ENCODE measurements around the gene MCRIP2. TPM values are rescaled to one million over a fixed set of nuclear protein-coding genes. Genes with fewer than 3 reads are reported as not detected.

Gene MCRIP2
- total and polyA plus RNA-seq, 2 of the 8 experiments (the other 6 are each of a cell fraction or from before 2014, with no cell fraction given): 45.4 to 75.5 TPM

GRCh38 chr16:686459-687260 lies 45.0 kb downstream of the MCRIP2 start:
- H4K5ac ChIP-seq (ENCODE audit: insufficient read length, low read depth, low read length): no peak overlapping the region
- H4K8ac ChIP-seq (ENCODE audit: extremely low read depth, insufficient read depth, low read length): no peak overlapping the region; the same call in 1 of the 2 replicates
- TF ChIP-seq E2F6 (IDR thresholded peaks at IDR 0.05): no peak
- H3K79me2 ChIP-seq (ENCODE audit: control insufficient read depth in 1 of 2, insufficient read depth in 2 of 2, low read length in 2 of 2): peaks cover 0 to 4% of the 10 kb centered on the region in 2 experiments; a peak in 1 of 4 replicates
- H3K14ac ChIP-seq (ENCODE audit: insufficient read length): no peak overlapping the region
- H2AFZ ChIP-seq (ENCODE audit: low read length): no peak overlapping the region
- no peak overlapping the region for H3K23ac ChIP-seq (ENCODE audit: insufficient read length)
- H3K4me3 ChIP-seq (ENCODE audit: extremely low read depth in 1 of 4, insufficient read depth in 2 of 4, low read depth in 3 of 4, low read length in 4 of 4): no peak overlapping the region
- no peak overlapping the region for H2BK20ac ChIP-seq (ENCODE audit: low read length)
- DNase-seq (ENCODE audit: low read depth in 1 of 2, low spot score in 2 of 2) (no peak), FAIRE-seq (no peak)
- no peak overlapping the region for H3K27ac ChIP-seq (ENCODE audit: low read depth, low read length)
- no peak overlapping the region for H2BK120ac ChIP-seq (replicated peaks; ENCODE audit: low read depth, low read length)
- ChIA-PET POLR2A (ENCODE audit: partially characterized antibody) (interaction anchor here (0.8 to 2.5 kb wide), 12 partner anchors 9 to 98 kb away, joined by 3 to 6 read pairs (median 4); partner anchors contain the start of genes RHBDL1 and RHOT2), CTCF (ENCODE audit: partially characterized antibody) (interaction anchor here (0.6 to 6.0 kb wide), 20 partner anchors 9 to 316 kb away, joined by 3 to 75 read pairs (median 3); partner anchors contain the start of genes FBXL16, RHBDL1, RHOT2 and WDR90)
- H3K18ac ChIP-seq (ENCODE audit: extremely low read depth, low read length): no peak overlapping the region
- H3K4me1 ChIP-seq (replicated peaks in 1 of 4; ENCODE audit: control insufficient read depth in 3 of 4, insufficient read depth in 4 of 4, low read length in 3 of 4): peaks cover 0 to 15% (median 10%) of the 10 kb centered on the region in 4 experiments; a peak in 5 of 7 replicates
- no peaks in the 10 kb centered on the region for H3K9me3 ChIP-seq (ENCODE audit: insufficient read depth in 2 of 2, low read depth in 1 of 2, low read length in 1 of 2)
- no peak overlapping the region for H2BK12ac ChIP-seq (ENCODE audit: low read depth, low read length)
- H3K56ac ChIP-seq (replicated peaks; ENCODE audit: insufficient read length, low read depth, low read length): no peak overlapping the region
- H3K9ac ChIP-seq (replicated peaks in 1 of 4; ENCODE audit: extremely low read depth in 1 of 4, low read depth in 3 of 4, low read length in 3 of 4): no peak overlapping the region
- H3K79me1 ChIP-seq (ENCODE audit: low read depth, low read length): peaks cover 4% of the 10 kb centered on the region
- H3K4me2 ChIP-seq (ENCODE audit: insufficient read depth in 1 of 2, low read depth in 2 of 2, low read length in 2 of 2): no peak overlapping the region
- H3K4ac ChIP-seq (replicated peaks; ENCODE audit: insufficient read length, low read depth, low read length): no peak overlapping the region
- 96% methylated on average over 43 of the region's 51 CpGs; no CpG with 5 or more reads in 1 of the 2 experiments for WGBS, 2 experiments (ENCODE audit: extremely low coverage in 1 of 2, insufficient coverage in 1 of 2, insufficient read length in 1 of 2, insufficient replicate concordance in 2 of 2, low coverage in 1 of 2, low lambda C conversion rate in 2 of 2, missing lambda C conversion rate in 1 of 2)
- no peak overlapping the region for H2AK5ac ChIP-seq (ENCODE audit: low read depth, low read length)
- peaks cover 4 to 27% (median 13%) of the 10 kb centered on the region in 4 experiments; a peak in 7 of 8 replicates for H3K36me3 ChIP-seq (ENCODE audit: control insufficient read depth in 2 of 4, insufficient read depth in 4 of 4, low read length in 3 of 4)
- peaks cover 0 to 5% (median 2%) of the 10 kb centered on the region in 4 experiments; a peak in 1 of 7 replicates for H3K27me3 ChIP-seq (replicated peaks in 1 of 4; ENCODE audit: control insufficient read depth in 3 of 4, extremely low read depth in 1 of 4, insufficient read depth in 3 of 4, low read length in 3 of 4)
- H3K23me2 ChIP-seq (ENCODE audit: low read depth, low read length): peaks cover 12% of the 10 kb centered on the region
- H4K91ac ChIP-seq (replicated peaks; ENCODE audit: insufficient read length, low read length): no peak overlapping the region
- H2BK15ac ChIP-seq (ENCODE audit: low read length): no peak overlapping the region
- peaks cover 4 to 26% of the 10 kb centered on the region in 2 experiments for H4K20me1 ChIP-seq (replicated peaks in 1 of 2; ENCODE audit: control insufficient read depth in 1 of 2, insufficient read depth in 2 of 2, low read length in 2 of 2)
- no peak overlapping the region for H2BK5ac ChIP-seq (ENCODE audit: low read depth, low read length)

All from H1 (cell line).